NCI-H146 (cell line): ENCODE data around the gene SEC24D.

Source experiments
- DNase-seq: peaks from one replicate; lab custom pipeline; 2025; lab: John Stamatoyannopoulos, UW

The SEC24D gene

GRCh38 chr4:118751629-118752323 is 84.2 kb downstream of the SEC24D start:
- no peak for DNase-seq

- peak; percentile 81 for DNase-seq
These were observed 86.5 kb downstream of the SEC24D start for GRCh38 chr4:118749347-118749988.

- DNase-seq = no peak
These were observed 89.5 kb downstream of the SEC24D start for GRCh38 chr4:118746251-118746919.

- no peak for DNase-seq
These were observed 90.6 kb downstream of the SEC24D start for GRCh38 chr4:118745357-118745756.

GRCh38 chr4:118743867-118744266 is 92.1 kb downstream of the SEC24D start:
- DNase-seq = no peak

GRCh38 chr4:118742050-118742449 is 93.9 kb downstream of the SEC24D start:
- no peak for DNase-seq

GRCh38 chr4:118741301-118741855 is 94.5 kb downstream of the SEC24D start:
- DNase-seq = no peak

- peak; percentile 4 for DNase-seq
These were observed 95.1 kb downstream of the SEC24D start for GRCh38 chr4:118740869-118741268.

- no peak for DNase-seq
These were observed 96.8 kb downstream of the SEC24D start for GRCh38 chr4:118739022-118739713.

- DNase-seq = no peak
These were observed 97.8 kb downstream of the SEC24D start for GRCh38 chr4:118738090-118738489.

- peak; percentile 13 for DNase-seq
These were observed 99.0 kb downstream of the SEC24D start for GRCh38 chr4:118736900-118737299.

- DNase-seq = no peak
These were observed 101.3 kb downstream of the SEC24D start for GRCh38 chr4:118734491-118735205.

- no peak for DNase-seq
These were observed 103.2 kb downstream of the SEC24D start for GRCh38 chr4:118732591-118733330.

- no peak for DNase-seq
These were observed 105.2 kb downstream of the SEC24D start for GRCh38 chr4:118730683-118731082.

- no peak for DNase-seq
These were observed 106.3 kb downstream of the SEC24D start for GRCh38 chr4:118729287-118730286.

GRCh38 chr4:118727360-118727759 is 108.6 kb downstream of the SEC24D start:
- no peak for DNase-seq

GRCh38 chr4:118723369-118723768 is 112.6 kb downstream of the SEC24D start:
- DNase-seq = no peak

- DNase-seq = no peak
These were observed 114.2 kb downstream of the SEC24D start for GRCh38 chr4:118721752-118722151.

GRCh38 chr4:118718511-118719170 is 117.3 kb downstream of the SEC24D start:
- DNase-seq = no peak
